Measurements from ENCODE around the gene ADCK1.
"Not testable (repeated sequence)": the region's sequence is repeated elsewhere in the genome, so short reads cannot be mapped to it uniquely, and the experiment has no call there.

ADCK1 gene

DNA sequence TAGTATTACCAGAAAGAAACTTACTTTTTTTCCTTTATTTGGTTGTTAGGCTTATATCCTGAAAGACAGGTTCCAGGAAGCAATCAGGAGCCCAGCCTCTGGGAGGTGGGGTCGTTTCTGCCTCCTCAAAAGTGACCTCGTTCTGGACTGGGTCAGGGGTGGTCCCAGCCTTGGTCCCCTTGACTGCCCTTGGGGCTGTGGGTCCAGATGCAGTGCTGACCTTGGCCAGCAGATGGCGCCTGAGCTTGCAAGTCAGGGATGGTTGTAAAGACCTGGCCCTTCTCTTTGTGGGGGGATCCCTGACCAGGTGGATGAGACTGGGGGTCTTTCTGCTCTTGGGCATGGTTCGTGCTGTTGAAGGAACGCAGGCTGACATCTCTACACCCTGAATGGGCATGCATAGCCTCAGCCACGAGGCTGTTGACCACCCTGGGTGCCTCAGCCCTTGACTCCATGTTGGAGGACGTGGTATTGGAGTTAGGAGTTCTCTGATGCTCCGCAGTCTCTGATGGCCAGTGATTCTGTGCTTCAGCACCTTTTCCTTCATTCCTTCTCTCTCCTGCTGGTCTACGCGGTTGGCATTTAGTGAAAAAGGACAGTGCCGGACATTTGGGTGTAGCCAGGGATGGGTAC, 62.4 kb downstream of the ADCK1 start:
- in situ Hi-C loops (cut with MboI; ENCODE audit: low sequenced_read_pairs) = no loop called here

DNA sequence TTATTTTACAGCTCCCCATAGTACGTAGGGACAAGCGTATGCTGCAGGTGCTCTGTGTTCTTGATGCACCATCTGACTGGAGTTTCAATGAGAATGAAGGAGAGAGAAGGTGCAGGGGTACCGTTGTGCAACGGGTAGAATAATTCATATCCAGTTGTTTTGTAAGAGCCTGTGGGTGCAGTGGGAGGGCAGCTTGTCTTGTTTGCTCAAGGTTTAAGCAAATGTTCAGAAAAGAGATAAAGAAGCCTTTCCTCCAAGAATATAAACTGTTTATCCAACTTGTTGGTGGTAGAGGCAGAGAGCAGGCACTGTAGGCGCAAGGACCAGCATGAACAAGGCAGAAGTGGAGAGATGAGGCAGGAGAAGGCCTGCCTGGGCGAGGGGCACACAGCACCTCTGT, 64.2 kb downstream of the ADCK1 start:
- in situ Hi-C loops (cut with MboI; ENCODE audit: low sequenced_read_pairs) = no loop called here

DNA sequence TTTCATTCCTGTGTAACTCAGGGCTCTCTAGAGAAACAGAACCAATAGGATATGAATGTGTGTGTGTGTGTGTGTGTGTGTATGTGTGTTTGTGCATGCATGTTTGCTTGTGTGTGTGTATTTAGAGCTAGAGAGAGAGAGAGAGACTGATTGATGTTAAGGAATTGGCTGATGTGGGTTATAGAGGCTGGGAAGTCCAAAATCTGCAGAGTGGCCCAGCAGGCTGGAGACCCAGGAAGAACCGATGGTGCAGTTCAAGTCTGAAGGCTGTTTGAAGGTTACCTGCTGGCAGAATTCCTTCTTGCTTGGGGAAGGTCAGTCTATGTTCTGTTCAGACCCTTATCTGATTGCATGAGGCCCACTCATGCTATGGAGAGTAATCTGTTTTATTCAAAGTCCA, 64.7 kb downstream of the ADCK1 start:
- in situ Hi-C loops (cut with MboI; ENCODE audit: low sequenced_read_pairs) = no loop called here

- in situ Hi-C loops (cut with MboI; ENCODE audit: low sequenced_read_pairs) = no loop called here
Observed at GRCh38 chr14:77865455-77865854, 65.5 kb downstream of the ADCK1 start.

- in situ Hi-C loops (cut with MboI; ENCODE audit: low sequenced_read_pairs) = no loop called here
Observed at GRCh38 chr14:77866932-77867331, 67.0 kb downstream of the ADCK1 start.

- in situ Hi-C loops (cut with MboI; ENCODE audit: low sequenced_read_pairs) = no loop called here
Observed at GRCh38 chr14:77867476-77867875, 67.6 kb downstream of the ADCK1 start.

GRCh38 chr14:77868552-77869285, 68.8 kb downstream of the ADCK1 start:
- in situ Hi-C loops (cut with MboI; ENCODE audit: low sequenced_read_pairs) = no loop called here

GRCh38 chr14:77869340-77869739, 69.4 kb downstream of the ADCK1 start:
- in situ Hi-C loops (cut with MboI; ENCODE audit: low sequenced_read_pairs) = no loop called here

- in situ Hi-C loops (cut with MboI; ENCODE audit: low sequenced_read_pairs) = no loop called here
Observed at GRCh38 chr14:77870646-77871045, 70.7 kb downstream of the ADCK1 start.

GRCh38 chr14:77872152-77872551, 72.2 kb downstream of the ADCK1 start:
- in situ Hi-C loops (cut with MboI; ENCODE audit: low sequenced_read_pairs) = no loop called here

DNA sequence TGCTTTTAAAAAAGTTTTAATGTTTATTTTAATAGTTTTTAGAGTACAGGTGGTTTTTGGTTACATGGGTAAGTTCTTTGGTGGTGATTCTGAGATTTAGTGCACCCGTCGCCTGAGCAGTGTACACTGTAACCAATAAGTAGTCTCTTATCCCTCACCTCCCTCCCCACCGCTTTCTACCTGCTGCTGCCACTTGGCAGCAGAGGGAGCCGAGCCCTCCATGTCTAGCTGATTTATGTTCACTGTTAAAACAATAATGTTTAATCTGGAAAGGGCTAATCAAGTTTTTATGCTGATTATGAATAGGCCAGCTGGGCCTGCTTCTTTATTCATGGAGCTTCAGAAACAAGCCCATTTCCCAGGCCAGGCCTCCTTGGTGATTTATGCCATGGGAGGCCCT, 73.1 kb downstream of the ADCK1 start:
- in situ Hi-C loops (cut with MboI; ENCODE audit: low sequenced_read_pairs) = no loop called here

DNA sequence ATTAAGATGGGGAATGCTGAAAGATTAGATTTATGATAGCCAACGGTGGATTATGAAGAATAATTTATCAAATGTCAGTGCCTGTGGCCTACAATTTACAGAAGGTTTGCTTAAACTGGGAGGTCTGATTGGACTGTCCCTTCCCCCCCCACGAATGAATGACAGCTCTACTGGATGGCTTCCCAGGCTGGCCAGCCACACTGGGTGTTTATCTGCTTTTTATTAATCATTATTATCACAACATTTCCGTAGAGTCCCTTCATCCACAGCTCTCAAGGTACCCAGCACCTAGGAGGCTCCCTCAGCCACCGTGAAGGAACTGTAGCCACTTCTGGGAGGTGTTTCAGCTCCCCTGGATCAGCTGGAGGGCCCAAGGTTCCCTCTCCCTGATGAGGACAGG, 78.9 kb downstream of the ADCK1 start:
- in situ Hi-C loops (cut with MboI; ENCODE audit: low sequenced_read_pairs) = no loop called here

DNA sequence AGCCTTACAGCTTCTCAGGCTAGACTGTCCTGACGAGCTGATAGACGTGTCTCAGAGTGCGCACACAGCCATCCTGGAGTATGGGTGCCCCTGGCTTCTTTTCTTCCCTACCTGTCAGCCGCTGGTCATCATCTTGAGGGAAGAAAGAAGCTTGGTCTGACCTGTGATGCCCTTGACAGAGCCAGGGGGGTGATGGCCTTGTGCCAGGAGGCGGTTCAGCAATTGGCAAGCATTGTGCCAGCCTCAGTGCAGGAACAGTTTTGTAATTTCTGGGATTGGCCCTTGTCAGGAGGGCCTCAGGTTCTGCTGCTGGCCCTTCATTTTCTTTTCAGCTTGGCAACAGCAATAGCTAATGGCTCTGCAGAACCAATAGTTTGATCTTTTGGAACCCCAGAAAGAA, 80.1 kb downstream of the ADCK1 start:
- in situ Hi-C loops (cut with MboI; ENCODE audit: low sequenced_read_pairs) = no loop called here

- in situ Hi-C loops (cut with MboI; ENCODE audit: low sequenced_read_pairs) = no loop called here
Observed at GRCh38 chr14:77882098-77882497, 82.2 kb downstream of the ADCK1 start.

DNA sequence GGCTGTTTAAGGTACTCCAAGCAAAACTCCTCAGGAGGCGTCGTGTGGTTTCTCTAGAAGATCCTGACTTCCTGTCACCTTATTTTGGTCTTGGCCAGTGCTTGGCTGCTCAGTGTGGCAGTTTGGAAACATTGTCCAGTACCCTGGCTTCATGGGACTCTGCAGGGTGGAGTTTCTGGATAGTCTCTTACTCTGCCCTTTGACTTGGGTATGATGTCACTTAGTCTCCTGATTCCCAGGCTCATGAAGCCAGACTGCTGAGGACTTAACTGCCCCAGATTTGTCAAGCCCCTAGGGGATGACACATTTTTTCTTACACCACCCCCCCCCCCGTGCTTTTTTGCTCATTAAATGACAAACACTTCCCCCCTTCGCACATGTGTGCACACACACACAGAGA, 82.7 kb downstream of the ADCK1 start:
- in situ Hi-C loops (cut with MboI; ENCODE audit: low sequenced_read_pairs) = no loop called here

GRCh38 chr14:77883131-77883846, 83.4 kb downstream of the ADCK1 start:
- in situ Hi-C loops (cut with MboI; ENCODE audit: low sequenced_read_pairs) = no loop called here

- in situ Hi-C loops (cut with MboI; ENCODE audit: low sequenced_read_pairs) = no loop called here
Observed at GRCh38 chr14:77883847-77884238, 83.9 kb downstream of the ADCK1 start.

GRCh38 chr14:77885367-77885766, 85.5 kb downstream of the ADCK1 start:
- in situ Hi-C loops (cut with MboI; ENCODE audit: low sequenced_read_pairs) = no loop called here

GRCh38 chr14:77886010-77886409, 86.1 kb downstream of the ADCK1 start:
- in situ Hi-C loops (cut with MboI; ENCODE audit: low sequenced_read_pairs) = no loop called here

DNA sequence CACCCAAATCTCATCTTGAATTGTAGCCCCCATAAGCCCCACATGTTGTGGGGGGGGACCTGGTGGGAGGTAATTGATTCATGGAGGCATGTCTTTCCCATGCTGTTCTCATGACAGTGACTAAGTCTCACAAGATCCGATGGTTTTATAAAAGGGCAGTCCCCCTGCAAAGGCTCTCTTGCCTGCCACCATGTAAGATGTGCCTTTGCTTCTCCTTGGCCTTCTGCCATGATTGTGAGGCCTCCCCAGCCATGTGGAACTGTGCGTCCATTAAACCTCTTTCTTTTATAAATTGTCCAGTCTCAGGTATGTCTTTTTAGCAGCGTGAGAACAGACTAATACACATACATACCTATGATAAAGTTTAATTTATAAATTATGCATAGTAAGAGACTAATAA, 89.0 kb downstream of the ADCK1 start:
- in situ Hi-C loops (cut with MboI; ENCODE audit: low sequenced_read_pairs) = not testable (repeated sequence)

DNA sequence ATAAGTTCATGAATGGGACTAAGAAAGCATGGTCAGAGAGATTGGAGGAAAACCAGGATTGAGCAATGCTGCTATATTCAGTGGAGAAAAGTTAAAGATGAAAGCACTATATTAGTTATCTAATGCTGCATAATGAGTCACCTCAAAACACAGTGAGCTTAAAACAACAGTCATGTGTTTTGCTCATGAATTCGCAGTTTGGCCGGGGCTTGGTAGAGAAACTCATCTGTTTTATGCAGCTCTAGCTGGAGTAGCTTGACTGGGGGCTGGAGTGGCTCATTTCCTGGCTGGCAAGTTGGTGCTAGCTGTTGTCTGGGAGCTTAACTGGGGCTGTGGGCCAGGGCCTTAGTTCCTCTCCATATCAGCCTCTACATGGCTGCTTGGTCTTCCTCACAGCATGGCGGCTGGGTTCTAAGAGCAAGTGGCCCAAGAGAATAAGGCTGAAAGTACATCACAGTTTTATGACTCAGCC, 90.1 kb downstream of the ADCK1 start:
- in situ Hi-C loops (cut with MboI; ENCODE audit: low sequenced_read_pairs) = no loop called here

- in situ Hi-C loops (cut with MboI; ENCODE audit: low sequenced_read_pairs) = no loop called here
Observed at GRCh38 chr14:77890873-77891272, 91.0 kb downstream of the ADCK1 start.
